Mammary epithelial cell (primary cell): Measurements from ENCODE around the gene IZUMO2.

Experiments
- CTCF ChIP-seq, 2 donors: IDR thresholded peaks in 1 of 2; conservative IDR thresholded peaks in 1 of 2; 2 replicates each; pipeline ENCODE4 v1.5.1; 2011 to 2012; ENCODE audit warnings: inconsistent platforms in 2 of 2, low read length in 2 of 2, mild to moderate bottlenecking in 2 of 2, control low read depth in 1 of 2, low read depth in 1 of 2; ENCODE audit not compliant: insufficient read depth in 1 of 2; ENCODE audit errors: extremely low read depth in 1 of 2
- EZH2 ChIP-seq: IDR thresholded peaks from 2 replicates; pipeline ENCODE4 v1.6.1; 2012; ENCODE audit warnings: low read length, inconsistent platforms, borderline replicate concordance

DNA sequence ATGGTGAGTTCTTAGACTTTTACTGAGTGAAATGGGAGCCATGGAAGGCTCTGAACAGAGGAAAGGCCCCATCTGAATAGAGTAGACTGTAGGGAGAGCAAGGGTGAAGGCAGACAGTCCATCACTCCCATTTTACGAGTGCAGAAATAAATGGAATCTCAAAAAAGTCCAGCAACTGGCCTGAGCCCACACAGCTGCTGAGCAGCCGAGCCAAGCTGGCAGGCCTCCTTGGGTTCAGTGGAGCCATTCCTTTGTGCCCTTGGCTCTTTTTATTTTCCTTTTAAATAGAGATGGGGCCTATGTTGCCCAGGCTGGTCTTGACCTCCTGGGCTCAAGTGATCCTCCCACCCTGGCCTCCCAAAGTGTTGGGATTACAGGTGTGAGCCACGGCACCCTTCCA is 39.3 kb upstream of the IZUMO2 start:
- TF ChIP-seq CTCF (conservative IDR thresholded peaks at IDR 0.05 in 1 of 2, IDR thresholded peaks at IDR 0.05 in 1 of 2; ENCODE audit: extremely low read depth in 1 of 2, insufficient read depth in 1 of 2, low read depth in 1 of 2, low read length in 2 of 2) (no peak), EZH2 (no peak)
